Suprapubic skin (tissue), 4 donors: ENCODE results near the gene SCN4B. TPM values are rescaled to one million over a fixed set of nuclear protein-coding genes. Genes with fewer than 3 reads are reported as not detected.

Experiments
- DNase-seq, 2 donors: peaks; one replicate each; pipeline ENCODE4 v3.0.0-alpha.2; 2019; ENCODE audit warnings: low spot score in 2 of 2
- H3K27ac ChIP-seq: fragments of 200-600 bp; sonication (generic); one replicate; pipeline ENCODE4 v1.5.1; 2019
- H3K27me3 ChIP-seq: fragments of 200-600 bp; sonication (generic); one replicate; pipeline ENCODE4 v1.5.1; 2019
- H3K36me3 ChIP-seq: fragments of 200-600 bp; sonication (generic); one replicate; pipeline ENCODE4 v1.5.1; 2019
- H3K4me1 ChIP-seq: fragments of 200-600 bp; sonication (generic); one replicate; pipeline ENCODE4 v1.5.1; 2019
- H3K4me3 ChIP-seq: fragments of 200-600 bp; sonication (generic); one replicate; pipeline ENCODE4 v1.5.1; 2019; ENCODE audit warnings: mild to moderate bottlenecking
- H3K9me3 ChIP-seq: fragments of 200-600 bp; sonication (generic); one replicate; pipeline ENCODE4 v1.5.1; 2019
- EP300 ChIP-seq: sonication (generic); formaldehyde crosslinking; IDR thresholded peaks from one replicate; pipeline ENCODE4 v1.6.1; 2017; ENCODE audit warnings: antibody characterized with exemption
- POLR2A ChIP-seq, 2 donors: fragments of 450-650 bp; IDR thresholded peaks; one replicate each; pipeline ENCODE4 v1.6.1; 2017; ENCODE audit warnings: antibody characterized with exemption in 2 of 2, mild to moderate bottlenecking in 2 of 2, moderate library complexity in 2 of 2
- POLR2AphosphoS5 ChIP-seq, 3 donors: sonication (generic); formaldehyde crosslinking; IDR thresholded peaks; one replicate each; pipeline ENCODE4 v1.6.1; 2017; ENCODE audit warnings: antibody characterized with exemption in 3 of 3
- WGBS: methylation state at CpG from one replicate; pipeline ENCODE4 v1.1.5; 2018; 5-methylcytosine and 5-hydroxymethylcytosine counted together
- total RNA-seq, 4 donors: library from RNA; depleted of rRNA; stranded (reverse); fragments of >200 nt; gene quantifications; one replicate each; pipeline ENCODE4 v1.1.0, GENCODE V29; 2016
- TF ChIP-seq, protein P1 (sequence below), 2 donors: fragments of 200-600 bp in 1 of 2; fragments of 450-650 bp in 1 of 2; sonication (generic) in 1 of 2; IDR thresholded peaks; one replicate each; pipeline ENCODE4 v1.5.1; 2016 to 2019; ENCODE audit warnings: antibody characterized with exemption in 2 of 2, mild to moderate bottlenecking in 1 of 2, moderate library complexity in 1 of 2

The SCN4B gene
- total RNA-seq, 4 donors from 2014 or later, result 1.5 to 1.8 (median 1.5) TPM

DNA sequence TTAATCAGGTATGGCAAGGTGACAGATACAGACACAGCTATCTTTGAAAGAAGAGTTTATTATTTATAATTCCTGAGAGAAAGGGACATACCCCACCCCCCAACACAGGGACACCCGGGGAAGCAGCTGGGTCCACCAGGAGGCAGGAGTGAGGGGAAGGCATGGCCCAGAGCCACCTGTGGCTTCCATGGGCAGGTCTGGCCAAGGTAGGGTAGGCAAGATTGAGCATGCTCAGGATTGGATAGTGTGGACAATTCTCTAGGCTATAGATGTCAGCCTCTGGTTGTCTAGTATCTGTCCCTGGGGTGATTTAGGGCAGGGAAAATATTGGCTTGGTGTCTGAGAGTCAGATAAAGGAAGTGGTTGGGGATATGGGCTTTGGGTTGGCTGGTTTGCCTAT lies 38.4 kb downstream of the SCN4B start:
- TF ChIP-seq, protein P1, sequence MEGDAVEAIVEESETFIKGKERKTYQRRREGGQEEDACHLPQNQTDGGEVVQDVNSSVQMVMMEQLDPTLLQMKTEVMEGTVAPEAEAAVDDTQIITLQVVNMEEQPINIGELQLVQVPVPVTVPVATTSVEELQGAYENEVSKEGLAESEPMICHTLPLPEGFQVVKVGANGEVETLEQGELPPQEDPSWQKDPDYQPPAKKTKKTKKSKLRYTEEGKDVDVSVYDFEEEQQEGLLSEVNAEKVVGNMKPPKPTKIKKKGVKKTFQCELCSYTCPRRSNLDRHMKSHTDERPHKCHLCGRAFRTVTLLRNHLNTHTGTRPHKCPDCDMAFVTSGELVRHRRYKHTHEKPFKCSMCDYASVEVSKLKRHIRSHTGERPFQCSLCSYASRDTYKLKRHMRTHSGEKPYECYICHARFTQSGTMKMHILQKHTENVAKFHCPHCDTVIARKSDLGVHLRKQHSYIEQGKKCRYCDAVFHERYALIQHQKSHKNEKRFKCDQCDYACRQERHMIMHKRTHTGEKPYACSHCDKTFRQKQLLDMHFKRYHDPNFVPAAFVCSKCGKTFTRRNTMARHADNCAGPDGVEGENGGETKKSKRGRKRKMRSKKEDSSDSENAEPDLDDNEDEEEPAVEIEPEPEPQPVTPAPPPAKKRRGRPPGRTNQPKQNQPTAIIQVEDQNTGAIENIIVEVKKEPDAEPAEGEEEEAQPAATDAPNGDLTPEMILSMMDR (IDR thresholded peaks at IDR 0.05), result no peak
- TF ChIP-seq POLR2AphosphoS5 (IDR thresholded peaks at IDR 0.05) (no peak), POLR2A (IDR thresholded peaks at IDR 0.05) (no peak)
- no peak for DNase-seq
- no peaks in the 10 kb centered on the region for H3K36me3 ChIP-seq
- peaks cover 9% of the 10 kb centered on the region for H3K27me3 ChIP-seq
- no peaks in the 10 kb centered on the region for H3K4me1 ChIP-seq
- no peaks in the 10 kb centered on the region for H3K9me3 ChIP-seq
- H3K27ac ChIP-seq, result no peak overlapping the region
- no peak overlapping the region for H3K4me3 ChIP-seq
- 64% methylated on average over 1 of the region's 1 CpG for WGBS

DNA sequence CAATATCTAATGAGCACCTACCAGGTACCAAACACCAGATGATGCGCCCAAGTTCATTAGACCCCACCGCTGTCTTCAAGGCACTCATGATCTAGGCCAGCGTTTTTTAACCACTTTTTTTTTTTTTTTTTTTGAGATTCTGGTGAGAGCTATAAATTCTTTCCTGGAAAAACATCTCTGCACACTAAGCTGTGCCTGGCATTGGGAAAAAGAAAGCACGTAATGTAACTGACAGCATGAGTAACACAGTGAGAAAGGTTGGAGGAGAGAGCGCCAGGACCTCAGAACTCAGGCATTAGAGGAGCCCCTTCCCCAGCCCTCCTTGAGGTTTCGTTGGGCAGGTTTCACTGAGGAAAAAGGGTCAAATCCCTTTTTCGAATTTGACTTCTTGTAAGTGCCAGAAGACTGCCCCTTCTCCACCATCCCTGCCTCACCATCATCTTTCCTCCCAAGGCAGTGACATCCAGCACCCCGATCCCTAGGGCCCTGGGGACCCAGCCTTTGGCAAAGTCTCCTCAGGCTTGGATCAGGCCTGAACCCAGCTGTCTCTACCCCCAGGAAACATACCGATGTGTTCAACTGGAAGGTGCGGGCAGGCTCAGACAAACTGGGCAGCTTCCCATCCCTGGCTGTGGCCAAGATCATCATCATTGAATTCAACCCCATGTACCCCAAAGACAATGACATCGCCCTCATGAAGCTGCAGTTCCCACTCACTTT lies 39.8 kb downstream of the SCN4B start:
- H3K4me1 ChIP-seq, result no peaks in the 10 kb centered on the region
- H3K9me3 ChIP-seq, result no peaks in the 10 kb centered on the region
- no peaks in the 10 kb centered on the region for H3K36me3 ChIP-seq
- no peak overlapping the region for H3K4me3 ChIP-seq
- H3K27ac ChIP-seq, result no peak overlapping the region
- no peak for DNase-seq
- 83% methylated on average over 11 of the region's 11 CpGs for WGBS
- peaks cover 6% of the 10 kb centered on the region for H3K27me3 ChIP-seq
- TF ChIP-seq EP300 (no peak), POLR2A (IDR thresholded peaks at IDR 0.05) (no peak), POLR2AphosphoS5 (IDR thresholded peaks at IDR 0.05) (no peak)
- TF ChIP-seq, protein P1 (IDR thresholded peaks at IDR 0.05), result no peak

DNA sequence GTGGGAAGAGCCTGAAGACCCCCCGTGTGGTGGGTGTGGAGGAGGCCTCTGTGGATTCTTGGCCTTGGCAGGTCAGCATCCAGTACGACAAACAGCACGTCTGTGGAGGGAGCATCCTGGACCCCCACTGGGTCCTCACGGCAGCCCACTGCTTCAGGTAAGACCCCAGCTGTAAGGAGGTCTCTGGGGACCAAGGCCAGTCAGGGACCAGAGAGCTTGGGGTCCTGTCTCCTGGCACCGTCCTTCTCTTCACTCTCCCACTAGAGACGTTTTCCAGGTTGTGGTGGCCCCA lies 40.9 kb downstream of the SCN4B start:
- Histone ChIP-seq H3K27me3 (no peaks in the 10 kb centered on the region), H3K4me3 (no peak overlapping the region), H3K9me3 (no peaks in the 10 kb centered on the region), H3K36me3 (no peaks in the 10 kb centered on the region), H3K27ac (no peak overlapping the region), H3K4me1 (no peaks in the 10 kb centered on the region)
- 96% methylated on average over 3 of the region's 6 CpGs for WGBS
- no peak for DNase-seq
- TF ChIP-seq EP300 (no peak), POLR2A (IDR thresholded peaks at IDR 0.05) (no peak), POLR2AphosphoS5 (IDR thresholded peaks at IDR 0.05) (no peak)
- TF ChIP-seq, protein P1 (IDR thresholded peaks at IDR 0.05), result no peak

- Histone ChIP-seq H3K9me3 (no peaks in the 10 kb centered on the region), H3K4me3 (no peak overlapping the region), H3K36me3 (no peaks in the 10 kb centered on the region), H3K27me3 (no peaks in the 10 kb centered on the region), H3K27ac (no peak overlapping the region), H3K4me1 (no peaks in the 10 kb centered on the region)
- WGBS, result 45% methylated on average over 8 of the region's 8 CpGs
- no peak for DNase-seq
- TF ChIP-seq EP300, result no peak
- TF ChIP-seq POLR2AphosphoS5 (IDR thresholded peaks at IDR 0.05), result no peak
- no peak for TF ChIP-seq POLR2A (IDR thresholded peaks at IDR 0.05)
- TF ChIP-seq, protein P1 (IDR thresholded peaks at IDR 0.05), result no peak
These were observed 41.4 kb downstream of the SCN4B start for GRCh38 chr11:118111019-118111743.

- TF ChIP-seq EP300 (no peak), POLR2AphosphoS5 (IDR thresholded peaks at IDR 0.05) (no peak), POLR2A (IDR thresholded peaks at IDR 0.05) (no peak)
- TF ChIP-seq, protein P1 (IDR thresholded peaks at IDR 0.05), result no peak
- WGBS, result 70% methylated on average over 2 of the region's 2 CpGs
- no peak for DNase-seq
- H3K4me3 ChIP-seq, result no peak overlapping the region
- H3K27me3 ChIP-seq, result no peaks in the 10 kb centered on the region
- H3K27ac ChIP-seq, result no peak overlapping the region
- H3K9me3 ChIP-seq, result no peaks in the 10 kb centered on the region
- H3K36me3 ChIP-seq, result no peaks in the 10 kb centered on the region
- H3K4me1 ChIP-seq, result no peaks in the 10 kb centered on the region
These were observed 43.4 kb downstream of the SCN4B start for GRCh38 chr11:118109231-118109630.
